PFSK-1 (cell line): ENCODE measurements around the gene WWC2.

Experiments
- FOXP2 ChIP-seq: optimal IDR thresholded peaks from 2 replicates; pipeline ENCODE3; 2011; ENCODE audit warnings: borderline replicate concordance, control low read depth, inconsistent platforms; ENCODE audit not compliant: insufficient read depth; ENCODE audit errors: extremely low read length, extremely low read depth
- REST ChIP-seq, 2 experiments: IDR thresholded peaks; 2 replicates each; pipeline versions ENCODE4 v1.6.1 to v1.8.0; 2011 to 2012; ENCODE audit warnings: low read depth in 2 of 2, low read length in 2 of 2, control low read depth in 1 of 2, inconsistent platforms in 1 of 2, mild to moderate bottlenecking in 1 of 2, moderate library complexity in 1 of 2; ENCODE audit not compliant: insufficient read depth in 1 of 2

GRCh38 chr4:183172881-183173280 is 73.8 kb downstream of the WWC2 start:
- TF ChIP-seq FOXP2 (no peak), REST (IDR thresholded peaks at IDR 0.05; ENCODE audit: insufficient read depth in 1 of 2, low read depth in 2 of 2, low read length in 2 of 2) (no peak)
